IPS DF 4.7 (cell line): ENCODE results near the gene ATF5.

Source experiments
- DNase-seq: peaks from one replicate; pipeline ENCODE4 v3.0.0-alpha.2; 2013; ENCODE audit warnings: low spot score; ENCODE audit errors: extremely low read depth

ATF5 gene

DNA sequence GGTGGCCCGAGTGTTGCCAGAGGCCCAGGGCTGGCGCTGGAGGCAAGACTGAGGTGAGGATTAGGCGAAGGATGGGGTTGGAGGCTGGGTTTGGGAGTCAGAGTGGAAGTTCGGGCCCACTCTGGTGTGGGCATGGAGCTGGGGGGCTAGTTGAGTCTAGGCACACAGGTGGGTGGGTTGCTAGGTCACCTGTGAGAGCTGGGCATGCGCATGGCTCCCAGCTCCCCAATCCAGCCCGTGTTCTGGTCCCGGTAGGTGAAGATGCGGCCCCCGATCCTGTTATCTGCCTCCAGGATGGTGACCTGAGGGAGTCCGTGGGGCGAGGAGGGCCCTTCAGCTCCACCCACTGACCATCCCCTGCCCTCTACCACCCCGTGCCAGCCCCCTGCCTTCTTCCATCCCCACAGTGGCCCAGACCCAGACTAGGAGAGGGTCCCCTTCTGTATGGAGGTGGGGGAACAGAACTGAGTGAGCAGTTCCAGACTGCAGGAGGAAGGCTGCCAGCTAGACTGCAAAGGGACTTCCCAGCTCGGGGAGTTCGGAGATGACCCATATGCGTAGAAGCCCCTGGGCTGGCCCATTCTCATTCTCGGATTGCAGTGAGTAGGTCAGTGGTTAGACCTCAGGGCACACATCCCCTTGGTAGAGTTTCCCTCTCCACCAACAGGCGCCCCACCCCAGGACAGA is 34.0 kb upstream of the ATF5 start:
- no peak for DNase-seq

DNA sequence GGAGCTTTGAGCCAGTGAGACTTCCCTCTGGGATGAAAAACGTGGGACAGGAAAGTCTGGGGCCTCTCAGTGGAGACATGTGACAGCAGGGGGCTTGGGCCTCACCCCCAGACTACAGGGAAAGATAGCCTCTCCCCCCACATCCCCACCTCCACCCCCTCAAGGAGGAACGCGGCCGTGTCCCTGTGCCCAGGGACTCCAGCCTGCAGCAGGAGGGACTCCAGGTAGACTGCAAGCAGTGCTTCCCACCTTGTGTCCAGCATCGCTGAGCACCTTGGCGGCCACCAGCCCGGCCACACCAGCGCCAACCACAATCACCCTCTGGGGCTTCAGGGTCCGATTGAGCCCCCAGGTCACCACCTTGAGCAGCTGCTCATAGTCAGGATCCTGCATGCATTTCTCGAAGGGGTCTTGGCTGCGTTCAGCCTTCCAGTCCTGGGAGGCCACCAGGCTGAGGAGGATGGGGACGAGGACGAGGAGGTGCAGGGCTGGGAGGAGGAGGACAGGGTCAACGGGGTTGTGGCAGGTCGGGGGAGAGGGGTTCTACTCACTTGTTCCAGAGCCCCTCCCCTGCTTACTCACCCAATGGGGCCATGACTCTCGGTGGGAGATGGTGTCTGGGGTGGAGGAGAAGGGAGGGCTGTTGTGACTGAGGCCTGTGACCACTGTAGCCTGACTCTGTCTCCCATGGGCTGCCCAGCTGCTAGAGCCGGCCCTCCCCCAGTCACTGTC is 33.3 kb upstream of the ATF5 start:
- no peak for DNase-seq

DNA sequence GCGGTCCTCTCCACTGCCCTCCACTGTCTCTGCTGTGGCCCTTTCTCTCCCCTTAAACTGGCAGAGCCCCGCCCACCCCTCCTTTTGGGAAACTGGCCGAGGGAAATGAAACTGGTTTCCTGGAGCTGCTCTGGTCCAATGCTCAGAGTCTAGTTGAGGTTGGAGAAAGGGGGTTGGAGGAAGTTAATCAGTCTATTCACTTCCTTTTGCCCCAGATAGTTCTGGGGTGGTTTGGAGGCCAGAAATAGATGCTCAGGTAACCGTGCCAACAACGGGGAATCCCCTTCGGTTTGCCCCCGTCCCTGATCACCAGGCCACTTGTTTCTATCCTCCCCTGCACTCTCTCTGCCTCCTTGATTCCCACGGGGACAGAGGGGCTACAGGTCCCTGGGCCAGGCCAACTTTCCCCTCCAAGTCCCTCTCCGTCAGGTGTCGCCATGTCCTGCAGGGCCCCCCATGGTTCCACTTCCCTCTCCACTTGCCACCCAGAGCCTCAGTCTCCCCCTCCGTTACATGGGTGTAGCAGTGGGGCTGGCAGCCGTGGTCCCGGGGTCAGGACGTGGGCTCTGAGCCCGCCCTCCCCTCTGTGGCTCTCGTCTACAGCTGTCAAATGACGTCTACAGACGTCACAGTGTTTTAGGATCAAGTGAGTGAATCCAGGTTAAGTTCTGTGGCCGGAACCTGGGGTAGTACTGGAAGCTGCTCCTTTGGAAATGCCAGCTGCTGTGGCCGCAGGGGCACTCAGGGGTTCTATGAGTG is 32.0 kb upstream of the ATF5 start, which contains the start of gene IL4I1:
IL4I1 (minus strand) TSS at position 25 of the 759 bp plus-strand sequence. CDS start 727 bp downstream, outside the sequence.
- no peak for DNase-seq

DNA sequence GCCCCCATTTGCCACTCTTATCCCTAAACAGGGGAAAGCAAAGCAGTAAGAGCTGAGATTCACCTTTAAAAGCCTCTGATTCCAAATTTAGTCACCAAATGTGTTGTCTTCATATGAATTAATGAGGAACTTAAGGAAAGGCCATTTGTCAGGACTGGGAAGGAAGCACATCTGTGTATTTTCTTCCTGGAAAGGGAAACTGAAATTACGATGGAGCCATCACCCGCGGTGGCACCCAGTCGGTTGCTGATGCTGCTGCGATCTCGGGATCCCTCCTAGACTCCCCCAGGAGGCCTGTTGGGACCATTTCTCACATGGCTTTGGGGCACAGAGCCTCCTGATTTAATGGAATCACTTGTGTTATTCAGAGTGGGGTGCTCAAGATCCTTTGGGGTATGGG is 24.9 kb upstream of the ATF5 start:
- DNase-seq = no peak

DNA sequence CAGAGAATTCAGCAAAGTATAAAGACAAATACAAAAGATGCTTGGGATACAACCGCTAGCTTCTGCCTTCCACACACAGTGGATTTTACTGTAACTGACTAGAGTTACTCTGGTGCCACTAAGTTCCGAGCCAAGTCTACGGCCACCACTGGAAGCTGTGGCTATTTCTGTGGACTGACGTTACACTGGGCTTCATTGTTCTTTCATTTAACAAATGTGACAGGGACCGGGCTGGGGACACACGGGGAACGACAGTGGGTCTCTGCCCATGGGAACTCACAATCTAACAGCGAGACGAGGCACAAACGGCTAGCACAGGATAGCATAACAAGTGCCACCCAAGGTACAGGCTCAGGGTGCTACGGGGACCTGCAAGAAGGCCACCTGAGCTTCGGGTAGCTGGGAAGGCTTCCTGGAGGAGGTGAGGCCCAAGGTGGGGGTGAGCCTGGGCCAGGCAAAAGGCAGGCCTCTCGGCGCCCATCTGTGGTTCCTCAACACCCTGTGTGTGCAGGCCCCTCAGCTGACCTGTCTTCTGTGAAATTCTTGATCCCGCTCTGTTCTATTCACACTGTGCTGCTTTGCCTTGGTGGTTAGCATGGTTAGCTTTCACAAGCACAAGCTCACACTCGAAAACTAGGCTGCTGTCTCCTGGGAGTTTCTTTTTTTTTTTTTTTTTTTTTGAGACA is 22.0 kb upstream of the ATF5 start:
- no peak for DNase-seq

DNA sequence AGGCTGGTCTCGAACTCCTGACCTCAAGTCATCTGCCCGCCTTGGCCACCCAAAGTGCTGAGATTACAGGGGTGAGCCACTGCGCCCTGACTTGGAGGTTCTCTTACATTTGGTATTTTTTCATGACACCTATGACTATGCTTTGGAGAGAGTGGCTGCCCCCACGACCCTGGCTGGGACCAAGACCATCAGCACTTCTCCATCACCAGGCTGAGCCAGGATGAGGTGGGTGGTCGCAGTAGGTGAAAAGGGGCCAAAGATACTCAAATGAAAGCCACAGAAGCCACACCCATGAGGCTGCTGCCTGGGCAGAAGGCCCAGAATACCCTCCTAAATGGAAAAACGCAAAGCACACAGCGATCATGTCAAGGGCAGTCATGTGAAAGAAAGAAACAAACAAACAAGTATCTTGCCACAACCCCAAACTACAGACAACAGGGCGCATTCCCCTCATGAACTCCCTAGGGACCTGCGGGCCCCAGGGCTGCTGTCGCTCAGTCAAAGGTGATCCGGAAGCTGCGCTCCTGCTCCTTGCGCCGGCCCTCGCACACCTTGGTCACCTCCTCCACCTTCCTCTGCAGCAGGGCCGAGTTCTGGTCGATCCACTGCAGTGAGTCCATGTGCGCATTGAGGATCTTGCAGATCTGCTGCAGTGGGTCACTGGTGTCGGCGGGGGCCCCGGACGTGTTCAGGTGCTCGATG is 21.1 kb upstream of the ATF5 start:
- no peak for DNase-seq

DNA sequence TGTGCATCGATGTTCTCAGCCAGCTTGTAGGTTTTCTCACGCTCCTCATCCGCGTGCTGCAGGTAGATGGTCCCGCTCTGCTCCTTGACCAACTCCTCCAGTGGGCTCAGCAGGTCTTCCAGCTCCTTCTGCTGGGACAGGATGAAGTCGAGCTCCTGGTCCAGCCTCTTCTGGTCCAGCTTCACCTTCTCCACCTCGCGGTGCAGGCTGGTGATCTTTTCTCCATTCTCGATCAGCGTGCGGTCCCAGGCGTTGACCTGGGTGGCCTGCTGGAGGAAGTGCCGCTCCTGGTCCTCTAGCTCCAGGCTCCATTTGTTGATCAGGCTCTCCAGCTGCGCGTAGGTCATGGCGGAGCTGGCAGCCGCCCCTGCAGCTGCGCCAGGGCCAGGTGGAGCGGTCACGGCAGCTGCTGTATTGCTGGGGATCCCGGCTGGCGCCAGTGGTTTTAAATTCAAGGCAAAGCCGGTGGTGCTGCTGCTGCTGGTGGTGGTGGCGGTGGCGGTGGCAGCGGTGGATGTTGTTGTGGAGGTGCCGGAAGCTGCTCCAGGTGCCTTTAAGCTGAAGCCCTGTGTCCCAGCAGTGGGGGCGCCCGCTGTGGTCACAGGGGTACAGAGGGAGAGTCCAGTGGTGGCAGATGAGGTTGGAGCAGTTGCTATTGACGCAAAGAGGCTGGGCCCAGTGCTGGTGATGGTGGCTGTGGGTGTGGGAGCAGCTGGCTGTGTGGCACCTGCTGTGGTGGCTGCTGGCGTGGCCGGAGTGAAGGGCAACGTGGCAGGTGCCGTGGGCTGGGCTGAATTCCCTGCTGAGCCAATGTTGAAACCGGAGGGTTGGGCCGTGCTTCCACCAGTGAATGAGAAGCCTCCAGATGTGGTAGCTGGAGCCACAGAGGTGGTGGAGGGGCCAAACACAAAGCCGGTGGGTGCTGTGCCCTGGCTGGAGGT is 20.3 kb upstream of the ATF5 start:
- no peak for DNase-seq

DNA sequence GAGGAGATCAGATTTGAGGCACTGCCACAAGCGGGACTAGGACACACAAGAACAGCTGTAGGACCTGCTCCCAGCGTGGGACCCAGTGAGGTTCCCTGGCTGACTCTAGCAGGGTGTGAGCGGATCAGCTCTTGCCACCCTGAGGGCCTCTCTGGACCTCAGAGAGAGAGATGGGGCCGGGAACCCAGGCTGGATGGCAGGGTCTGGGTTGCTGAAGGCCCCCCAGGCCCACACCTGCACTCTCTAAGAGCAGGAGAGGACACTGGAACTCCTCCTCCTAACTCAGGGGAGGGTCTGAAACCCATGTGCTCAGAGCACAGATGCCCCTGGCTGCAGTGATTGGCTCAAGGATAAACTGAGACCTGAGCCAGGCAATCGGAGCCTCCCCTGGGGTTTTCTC is 18.8 kb upstream of the ATF5 start:
- no peak for DNase-seq

DNA sequence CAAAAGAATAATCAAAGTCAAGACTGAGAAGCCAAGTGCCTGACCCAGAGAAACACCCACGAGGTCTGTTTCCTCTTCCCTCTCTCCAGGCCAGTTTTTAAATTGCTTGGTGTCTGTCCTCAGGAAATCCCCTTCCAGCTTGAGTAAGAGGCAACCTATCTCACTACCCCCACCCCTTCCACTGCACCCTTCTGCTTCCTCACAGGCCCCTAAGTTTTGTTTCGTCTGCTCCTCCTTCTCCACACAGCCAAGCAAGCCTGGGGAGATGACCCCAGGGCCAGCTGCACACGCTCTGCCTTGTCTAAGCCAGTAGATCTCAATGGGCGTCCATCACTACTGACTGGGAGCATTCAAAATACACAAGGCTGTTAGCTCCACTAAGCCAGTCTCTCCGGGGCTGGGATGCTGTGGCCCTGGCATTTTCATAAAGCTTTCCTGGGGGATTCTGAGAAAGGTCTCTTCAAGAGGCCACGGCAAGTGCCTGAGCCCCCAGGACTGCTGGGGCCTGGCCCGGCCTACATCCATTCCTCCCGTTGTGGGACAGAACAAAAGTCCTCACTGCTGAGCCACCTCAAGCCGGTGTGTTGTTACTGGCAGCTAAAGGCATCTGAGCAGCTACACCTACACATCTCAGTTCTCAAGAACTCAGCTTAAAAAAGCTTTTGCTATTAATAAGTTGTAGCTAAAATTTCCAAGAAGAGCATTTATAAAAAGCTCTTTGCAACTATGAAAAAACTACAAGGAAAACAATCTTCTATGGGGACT is 17.4 kb upstream of the ATF5 start:
- no peak for DNase-seq

DNA sequence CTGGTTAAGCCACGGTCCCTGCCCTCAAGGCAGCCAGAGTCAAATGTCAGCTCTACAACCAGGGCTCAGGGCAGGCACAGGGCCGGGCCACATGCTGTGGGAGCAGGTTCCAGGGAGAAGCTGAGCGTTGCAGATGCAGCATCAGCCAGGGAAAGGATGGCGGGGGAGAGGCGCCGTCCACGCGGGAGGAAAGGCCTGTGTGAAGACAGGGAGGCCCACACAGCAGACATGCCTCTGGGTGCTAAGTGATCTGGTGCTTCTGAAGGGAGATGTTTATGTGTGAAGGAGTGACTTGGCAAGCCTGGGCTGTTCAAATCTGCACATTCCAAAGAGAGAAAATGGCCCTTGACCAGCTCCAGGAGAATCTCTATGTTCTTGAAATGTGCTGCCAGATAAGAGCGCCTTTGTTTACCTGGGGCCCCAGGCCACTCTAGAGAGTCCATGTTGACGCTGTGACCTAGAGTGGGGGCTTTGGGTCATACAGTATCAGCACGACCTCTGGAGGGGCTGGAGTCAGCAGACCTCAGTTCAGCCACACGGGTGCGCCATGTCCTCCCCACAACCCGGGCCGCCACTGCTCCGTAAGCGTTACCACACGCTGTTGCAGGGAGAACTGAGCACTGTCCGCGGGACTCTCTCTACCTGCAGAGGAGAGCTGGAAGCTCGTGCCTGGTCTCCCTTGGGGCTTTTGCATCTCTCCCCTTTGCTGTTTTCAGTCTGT is 15.9 kb upstream of the ATF5 start:
- no peak for DNase-seq

DNA sequence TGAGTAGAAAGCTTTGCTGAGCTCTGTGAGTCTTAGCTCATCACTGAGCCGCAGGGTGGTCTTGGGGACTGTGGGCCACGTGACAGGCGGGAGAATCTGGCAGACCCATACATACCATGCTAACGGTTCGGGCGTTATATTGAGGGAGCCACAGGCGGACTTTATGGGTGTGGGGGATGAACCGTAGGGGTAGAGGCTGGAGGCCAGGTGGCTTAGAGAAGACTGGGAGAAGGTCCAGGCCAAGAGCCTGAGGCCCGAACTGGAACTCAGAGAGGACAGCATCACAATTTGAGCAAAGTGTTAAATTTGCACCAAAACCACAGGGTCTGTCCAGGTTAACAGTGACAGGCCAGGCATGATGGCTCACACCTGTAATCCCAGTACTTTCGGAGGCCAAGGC is 15.3 kb upstream of the ATF5 start:
- no peak for DNase-seq

DNA sequence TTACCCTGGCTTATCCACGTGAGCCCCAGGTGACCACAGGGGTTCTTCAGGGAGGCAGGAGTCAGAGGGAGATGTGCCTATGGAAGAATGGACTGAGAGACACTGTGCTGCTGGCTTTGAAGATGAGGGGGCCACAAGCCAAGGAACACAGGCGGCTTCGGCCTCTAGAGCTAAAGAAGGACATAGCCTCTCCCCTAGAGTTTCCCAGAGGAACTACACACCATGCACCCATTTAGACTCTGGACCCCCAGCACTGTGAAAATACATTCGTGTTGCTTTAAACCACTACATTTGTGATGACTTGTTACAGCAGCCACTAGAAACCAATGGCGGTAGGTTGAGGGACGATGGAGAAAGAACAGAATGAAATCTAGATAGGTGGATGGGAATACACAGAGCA is 13.7 kb upstream of the ATF5 start:
- DNase-seq = no peak

DNA sequence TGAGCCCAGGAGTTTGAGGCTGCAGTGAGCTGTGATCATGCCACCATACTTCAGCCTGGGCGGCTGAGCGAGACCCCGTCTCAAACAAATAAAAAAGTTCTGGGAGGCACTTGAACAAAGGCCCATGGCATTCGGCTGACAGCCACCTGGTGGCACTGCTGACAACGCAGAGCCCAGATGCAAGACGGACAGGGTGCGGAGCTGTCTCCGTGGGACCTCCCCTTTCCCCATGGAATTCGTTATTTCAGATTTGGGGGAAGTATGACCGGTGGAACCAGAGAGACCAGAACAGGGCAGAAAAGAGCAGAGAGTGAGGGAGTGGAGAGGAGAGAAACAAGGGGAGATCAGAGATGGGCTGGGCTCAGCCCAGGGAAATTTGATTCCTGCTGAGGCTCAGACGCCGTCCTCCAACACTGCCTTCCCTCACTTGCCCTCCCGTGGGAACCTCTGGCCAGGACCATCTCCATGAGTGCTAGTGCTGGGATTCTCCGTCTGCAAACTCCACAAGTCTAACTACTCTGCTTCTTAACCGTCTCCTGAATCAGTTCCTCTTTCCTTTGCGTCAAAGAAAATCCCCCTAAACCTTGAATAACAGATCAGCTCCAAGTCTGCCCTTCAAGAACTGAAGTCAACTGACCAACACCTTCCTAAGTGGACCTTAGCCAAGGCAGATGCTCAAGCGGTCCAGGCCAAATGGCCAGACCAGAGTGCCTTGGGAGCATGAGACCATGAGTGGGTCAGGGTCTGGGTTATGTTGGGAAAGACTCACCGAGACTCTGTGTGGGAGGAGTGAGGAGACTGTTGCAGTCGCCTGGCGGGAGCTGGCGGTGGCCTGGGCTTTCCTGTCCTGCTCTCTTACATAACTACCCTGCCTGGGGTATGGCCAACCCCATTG is 11.9 kb upstream of the ATF5 start:
- no peak for DNase-seq

DNA sequence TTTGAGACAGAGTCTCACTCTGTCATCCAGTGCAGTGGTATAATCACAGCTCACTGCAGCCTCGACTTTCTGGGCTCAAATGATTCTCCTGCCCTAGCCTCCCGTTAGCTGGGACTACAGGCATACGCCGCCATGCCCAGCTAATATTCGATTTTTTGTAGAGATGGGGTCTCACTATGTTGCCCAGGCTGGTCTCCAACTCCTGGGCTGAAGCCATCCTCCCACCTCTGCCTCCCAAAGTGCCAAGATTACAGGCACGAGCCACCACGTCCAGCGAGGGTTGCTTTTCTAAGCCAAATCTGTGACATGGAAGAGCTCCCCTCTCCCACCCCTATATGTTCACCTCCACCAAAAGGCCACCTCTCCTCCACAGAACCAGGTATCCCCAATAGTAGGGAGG is 10.9 kb upstream of the ATF5 start:
- DNase-seq = no peak

DNA sequence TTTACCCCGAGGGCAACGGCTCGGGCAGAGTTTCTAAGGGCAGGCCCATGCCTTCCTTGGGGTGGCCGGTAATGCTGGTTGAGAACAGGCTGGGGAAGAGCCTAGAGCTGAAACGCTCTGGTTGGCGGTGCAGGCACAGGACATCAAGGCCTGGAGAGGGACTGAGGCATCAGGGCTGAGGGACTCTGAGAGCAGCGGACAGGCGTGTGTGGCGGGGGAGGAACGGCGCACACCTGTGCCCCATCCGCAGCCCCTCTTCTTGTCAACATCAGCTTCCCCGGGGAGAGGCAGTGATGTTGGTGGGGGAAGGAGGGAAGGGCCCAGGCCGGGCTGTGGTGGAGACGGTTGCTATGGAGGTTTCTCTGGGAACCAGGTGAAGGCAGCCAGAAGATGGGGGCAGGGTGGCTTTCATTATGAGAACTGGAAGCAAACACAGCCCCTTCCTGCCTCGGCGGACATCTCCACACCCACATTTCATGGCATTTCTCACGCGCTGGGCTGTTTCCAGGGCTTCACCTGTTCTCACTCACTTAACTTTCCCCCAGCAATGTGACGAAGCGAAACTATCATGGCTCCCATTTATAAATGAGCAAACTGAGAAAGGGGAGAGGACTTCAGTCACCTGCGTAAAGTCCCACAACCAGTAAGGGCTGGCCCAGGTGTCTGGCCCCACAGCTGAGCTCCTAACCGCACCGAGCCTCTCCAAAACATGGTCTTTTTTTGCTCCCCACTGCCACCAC is 8.2 kb upstream of the ATF5 start:
- DNase-seq = no peak

DNA sequence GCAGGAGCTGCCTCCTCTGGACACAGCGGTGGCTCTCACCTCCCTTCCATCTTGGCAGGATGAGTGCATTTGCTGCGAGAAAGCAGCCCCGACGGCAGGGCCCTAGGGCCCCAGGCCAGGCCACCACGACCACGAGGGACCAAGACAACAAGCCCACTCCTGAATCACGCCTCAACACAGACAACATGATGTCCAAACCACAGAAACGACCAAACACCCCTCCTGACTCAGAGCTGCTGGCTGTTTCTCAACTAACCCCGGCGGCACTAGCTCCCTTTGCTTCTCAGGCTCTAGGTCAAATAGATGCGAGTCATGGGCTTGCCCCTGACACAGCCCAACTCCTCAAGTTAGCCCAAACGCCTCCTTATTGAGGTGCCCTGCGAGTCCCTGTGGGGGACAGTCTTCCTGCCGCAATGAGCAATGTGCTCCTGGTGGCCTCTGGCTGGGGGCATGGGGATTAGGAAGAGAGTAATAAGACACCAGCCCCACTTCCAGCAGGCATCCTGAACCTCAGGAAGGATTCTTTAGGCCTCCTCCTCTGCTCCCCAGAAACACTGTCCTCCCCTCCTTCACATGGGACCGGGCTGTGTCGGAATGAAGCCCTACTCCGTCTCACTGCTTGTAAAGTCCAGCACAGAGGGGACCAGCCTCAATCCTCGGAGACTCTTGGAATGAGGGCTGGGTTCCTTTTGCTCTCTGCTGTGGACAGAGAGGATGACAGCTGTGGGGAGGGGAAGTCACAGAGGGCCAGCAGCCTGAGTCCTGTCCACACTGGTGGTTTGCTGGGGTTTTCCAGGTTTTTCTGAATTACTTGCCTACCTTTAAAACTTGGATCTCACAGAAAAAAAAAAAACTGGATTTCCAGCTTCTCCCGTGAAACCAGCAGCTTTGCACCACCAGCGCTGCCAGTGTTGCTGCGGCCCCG is 6.9 kb upstream of the ATF5 start:
- DNase-seq = no peak
